NCI-H146 treated with DMSO at 0.1 percent for 48 hours (cell line): ENCODE results near the gene EPB41L2.
"Not testable (repeated sequence)": the region's sequence is repeated elsewhere in the genome, so short reads cannot be mapped to it uniquely, and the experiment has no call there.

Source experiments
- DNase-seq: peaks from one replicate; lab custom pipeline; 2025; ENCODE audit not compliant: unreplicated experiment; lab: John Stamatoyannopoulos, UW

The EPB41L2 gene

DNA sequence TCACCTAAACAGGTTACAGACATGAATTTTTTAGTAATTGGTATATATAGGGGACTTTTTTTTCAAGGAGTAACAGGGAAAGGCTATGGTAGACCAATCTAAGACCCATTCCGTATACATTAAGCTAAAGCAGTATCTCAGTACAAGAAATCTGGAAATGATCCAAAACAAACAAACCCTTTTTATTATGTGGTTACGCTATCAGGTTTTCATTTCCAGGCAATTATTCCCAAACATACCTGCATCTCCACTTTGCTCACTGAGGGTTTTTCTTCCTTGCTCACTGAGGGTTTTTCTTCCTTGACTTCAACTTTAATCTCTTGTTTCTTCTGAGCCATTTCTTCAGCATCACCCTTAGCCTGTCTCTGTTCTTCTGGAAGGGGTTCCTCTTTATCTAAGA, 107.3 kb downstream of the EPB41L2 start:
- peak; percentile 84 for DNase-seq

DNA sequence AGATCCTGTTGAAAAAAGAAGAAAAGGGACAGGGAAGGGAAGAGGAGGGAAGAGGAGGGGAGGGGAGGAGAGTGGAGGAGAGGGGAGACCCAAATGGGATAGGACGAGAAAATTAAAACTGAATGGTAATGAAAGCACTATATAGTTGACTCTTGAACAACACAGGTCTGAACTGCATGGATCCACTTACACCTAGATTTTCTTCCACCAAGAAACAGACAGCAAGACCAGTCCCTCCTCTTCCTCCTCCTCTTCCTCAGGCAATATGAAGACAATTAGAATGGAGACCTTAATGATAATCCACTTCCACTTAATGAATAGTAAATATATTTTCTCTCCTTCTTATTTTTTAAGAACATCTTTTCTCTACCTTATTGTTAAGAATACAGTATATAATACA, 113.5 kb downstream of the EPB41L2 start:
- DNase-seq = no peak

- DNase-seq = no peak
These were observed 115.6 kb downstream of the EPB41L2 start for GRCh38 chr6:130947464-130947863.

DNA sequence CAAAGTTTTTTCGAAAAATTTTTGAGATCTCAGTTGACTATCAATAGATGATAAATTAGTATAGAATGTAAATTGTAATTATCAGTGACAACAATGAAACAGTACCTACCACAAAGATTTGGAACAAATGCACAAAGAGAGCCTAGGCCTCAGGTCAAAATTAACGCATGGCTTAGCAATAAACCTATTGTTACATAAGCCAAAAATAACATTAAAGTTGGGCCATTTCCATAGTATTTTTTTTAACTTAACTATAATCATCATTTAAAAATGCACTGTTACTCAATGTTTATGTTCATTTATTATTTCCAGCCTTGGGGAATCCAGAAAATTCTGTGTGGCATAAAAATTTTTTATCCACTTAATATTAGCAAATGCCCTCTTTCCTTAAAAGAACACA, 117.0 kb downstream of the EPB41L2 start:
- DNase-seq = no peak

DNA sequence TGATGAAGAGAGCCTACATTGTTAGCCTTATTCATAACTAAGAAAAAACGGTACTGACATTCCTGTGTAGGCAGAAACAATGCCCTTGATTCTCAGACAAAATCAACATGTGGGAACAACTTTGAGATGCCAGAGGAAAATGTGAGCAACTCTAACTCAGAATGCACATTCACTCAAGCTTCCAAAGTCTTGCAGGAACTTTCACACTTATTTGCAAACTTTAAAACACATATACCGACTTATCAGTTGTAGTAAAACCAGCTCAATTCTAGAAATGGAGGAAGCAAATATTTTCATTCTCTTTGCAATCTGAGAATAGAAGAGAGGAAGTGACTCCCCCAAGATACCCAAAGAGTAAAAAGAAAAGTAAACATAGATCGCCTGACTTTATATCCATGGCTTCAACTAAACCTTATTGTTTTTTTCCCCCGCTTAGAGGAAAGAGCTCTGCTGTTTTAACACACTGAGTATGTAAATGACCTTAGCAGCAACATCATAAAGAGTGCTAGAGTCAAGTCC, 117.6 kb downstream of the EPB41L2 start:
- DNase-seq = no peak

GRCh38 chr6:130944486-130944885, 118.6 kb downstream of the EPB41L2 start:
- no peak for DNase-seq

GRCh38 chr6:130943738-130944137, 119.3 kb downstream of the EPB41L2 start:
- no peak for DNase-seq

GRCh38 chr6:130942752-130943151, 120.3 kb downstream of the EPB41L2 start:
- not testable (repeated sequence) for DNase-seq

DNA sequence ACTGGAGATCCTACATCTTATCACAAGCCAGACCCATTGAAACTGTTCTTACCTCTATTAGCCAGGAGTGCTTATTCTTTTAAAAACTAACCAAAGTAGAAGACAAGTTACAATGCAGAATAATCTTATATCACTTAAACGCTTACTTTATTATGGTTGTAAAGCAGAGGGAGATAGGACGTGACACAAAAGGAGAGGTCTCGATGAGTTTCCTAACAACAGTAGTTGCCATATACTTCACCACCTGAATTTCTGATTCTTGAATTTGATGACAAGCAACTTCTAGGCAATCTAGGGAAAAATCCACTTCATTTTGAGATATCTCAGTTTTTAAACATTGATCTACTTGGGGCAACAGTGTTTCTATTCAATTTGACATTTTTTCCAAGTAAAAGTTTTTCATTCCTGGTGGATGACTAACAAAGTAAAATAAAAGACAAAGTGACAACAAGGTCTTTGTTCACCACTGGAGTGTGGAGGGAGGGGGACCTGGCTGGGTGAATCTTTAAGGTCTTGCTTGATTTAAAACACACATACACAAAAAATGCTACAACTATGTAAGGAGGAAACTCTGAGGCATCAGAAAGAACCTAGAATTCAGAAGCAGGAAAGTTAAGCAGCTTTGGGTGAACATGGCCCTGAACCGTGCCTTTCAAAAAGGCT, 125.0 kb downstream of the EPB41L2 start:
- no peak for DNase-seq

DNA sequence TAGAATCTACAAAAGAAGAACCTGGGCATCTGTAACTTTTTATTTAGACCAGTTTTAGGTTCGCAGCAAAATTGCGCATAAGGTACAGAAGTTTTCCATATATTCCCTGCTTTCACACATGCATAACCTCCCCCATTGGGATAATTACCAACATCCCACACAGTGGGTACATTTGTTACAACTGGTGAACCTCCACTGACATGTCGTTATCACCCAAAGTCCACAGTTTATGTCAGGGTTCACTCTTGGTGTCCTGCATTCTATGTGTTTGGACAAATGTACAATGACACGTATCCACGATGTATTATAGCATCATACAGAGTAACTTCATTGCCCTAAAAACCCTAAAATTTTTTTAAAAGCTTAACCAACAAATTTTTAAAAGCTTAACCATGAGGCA, 126.1 kb downstream of the EPB41L2 start:
- DNase-seq = no peak

DNA sequence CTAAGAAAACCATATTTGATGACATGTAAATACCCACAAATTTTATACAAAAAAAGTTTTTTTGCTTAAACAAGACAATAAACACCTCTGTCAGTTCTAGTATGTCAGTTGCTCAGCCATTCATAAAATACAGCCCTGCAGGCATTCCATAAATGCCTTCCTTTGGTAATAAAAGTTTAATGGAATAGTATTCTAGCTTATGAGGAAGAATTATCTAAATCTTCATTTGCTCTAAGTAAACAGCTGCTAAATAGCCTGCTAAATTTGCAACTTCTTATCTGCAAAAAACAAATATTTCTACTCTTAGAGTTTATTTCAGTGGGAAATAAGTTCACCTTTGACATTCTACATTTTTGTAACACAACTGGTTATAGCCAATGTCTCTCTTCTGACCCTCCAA, 127.1 kb downstream of the EPB41L2 start:
- DNase-seq = no peak

DNA sequence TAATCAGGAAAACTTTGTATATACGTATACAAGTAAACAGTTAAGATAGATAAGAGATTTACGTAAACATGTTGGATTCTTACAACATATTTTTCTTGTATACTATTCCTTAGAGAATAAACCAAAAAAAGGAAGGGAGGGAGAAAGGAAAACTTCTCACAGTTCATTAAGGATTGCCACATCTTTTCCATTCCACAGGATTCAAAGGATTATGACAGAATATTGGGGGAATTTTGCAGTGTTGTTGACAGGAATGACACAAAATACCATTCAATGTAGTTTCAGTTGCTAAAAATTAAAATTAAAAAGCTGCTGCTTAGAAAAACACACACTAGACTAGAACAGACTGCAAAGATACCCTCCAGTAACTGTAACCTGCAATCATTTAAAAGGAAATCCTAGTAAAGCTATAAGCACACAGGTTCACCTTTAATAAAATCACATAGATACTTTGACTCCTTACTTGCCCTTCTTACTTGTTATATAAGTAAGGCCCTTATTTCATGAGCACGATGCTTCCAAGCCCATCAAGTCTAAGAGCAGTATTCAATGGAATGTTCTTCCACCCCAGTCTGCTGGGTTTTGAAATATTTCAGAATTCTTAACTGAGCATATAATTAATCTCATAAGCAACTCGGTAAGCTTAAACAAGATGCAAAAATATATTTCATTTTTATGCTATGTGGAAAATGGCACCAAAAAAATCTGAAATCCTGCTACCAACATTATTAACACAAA, 128.0 kb downstream of the EPB41L2 start:
- no peak for DNase-seq

DNA sequence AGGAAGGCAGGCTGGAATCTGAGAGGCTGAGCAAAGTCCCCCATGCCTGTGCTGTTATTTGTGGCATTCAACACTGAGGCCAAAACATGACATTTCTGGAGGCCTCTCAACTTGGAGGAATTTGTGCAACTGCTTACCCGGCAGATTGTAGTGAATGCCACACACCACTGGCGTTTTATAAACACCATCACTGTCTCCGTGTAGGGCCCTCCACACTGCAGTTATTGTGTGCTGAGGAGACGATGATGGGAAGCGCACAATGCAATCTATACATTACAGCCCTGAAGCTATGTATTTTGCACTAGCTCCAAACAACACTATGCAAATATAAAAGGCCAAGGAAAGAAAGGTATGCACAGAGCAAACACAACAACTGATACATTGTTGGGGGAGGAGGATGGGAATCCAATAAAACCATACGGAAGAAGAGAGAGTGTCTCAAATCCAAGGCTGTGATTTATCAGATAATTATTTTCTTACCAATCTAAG, 129.3 kb downstream of the EPB41L2 start:
- peak; percentile 19 for DNase-seq

GRCh38 chr6:130932921-130933320, 130.1 kb downstream of the EPB41L2 start:
- no peak for DNase-seq

DNA sequence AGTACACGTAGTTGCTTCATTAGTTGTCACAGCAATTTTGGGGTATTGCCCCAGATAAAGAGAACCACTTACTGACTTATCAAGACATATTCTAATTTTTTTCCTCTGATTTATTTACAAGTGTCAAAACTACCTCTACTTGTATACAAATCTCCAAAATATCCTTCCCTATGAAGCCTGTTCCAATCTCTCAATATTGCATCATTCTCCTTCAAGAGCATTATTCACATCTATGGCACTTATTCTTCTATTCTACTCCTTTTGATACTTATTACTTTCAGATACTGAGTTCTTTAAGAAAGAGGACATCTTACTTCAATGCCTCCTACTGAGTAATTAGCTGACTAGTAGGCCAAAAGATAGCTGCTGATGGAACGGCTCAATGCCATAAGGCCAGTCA, 130.6 kb downstream of the EPB41L2 start:
- no peak for DNase-seq

- no peak for DNase-seq
These were observed 131.4 kb downstream of the EPB41L2 start for GRCh38 chr6:130931683-130932082.

DNA sequence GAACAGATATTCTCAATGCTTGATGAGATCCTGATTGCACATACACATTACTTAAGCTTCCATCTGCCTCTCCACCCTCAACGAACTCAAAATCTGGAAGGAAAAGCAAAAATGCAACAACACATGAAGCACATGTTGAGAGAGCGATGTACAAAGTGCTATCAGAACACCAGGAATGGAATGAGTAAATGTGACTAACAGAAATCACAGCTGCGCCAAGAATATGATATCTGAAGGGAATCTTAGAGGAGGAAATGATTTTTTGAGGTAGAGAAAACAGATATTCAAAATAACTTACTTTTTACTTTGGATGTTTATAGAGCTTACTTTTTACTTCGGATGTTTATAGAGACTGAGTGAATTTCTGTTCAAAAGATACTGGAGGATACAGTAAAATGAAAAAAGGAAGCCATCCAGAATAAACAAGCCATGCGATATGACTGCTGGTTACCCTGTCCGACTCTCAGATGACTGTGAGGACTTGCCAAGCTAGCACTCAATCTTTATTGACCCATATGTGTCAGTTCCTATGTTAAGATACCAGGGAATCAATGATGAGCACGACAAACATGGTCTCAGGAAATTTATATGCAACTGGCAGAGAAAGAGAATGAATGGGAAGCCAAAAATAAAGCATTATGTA, 133.9 kb downstream of the EPB41L2 start:
- DNase-seq = no peak

DNA sequence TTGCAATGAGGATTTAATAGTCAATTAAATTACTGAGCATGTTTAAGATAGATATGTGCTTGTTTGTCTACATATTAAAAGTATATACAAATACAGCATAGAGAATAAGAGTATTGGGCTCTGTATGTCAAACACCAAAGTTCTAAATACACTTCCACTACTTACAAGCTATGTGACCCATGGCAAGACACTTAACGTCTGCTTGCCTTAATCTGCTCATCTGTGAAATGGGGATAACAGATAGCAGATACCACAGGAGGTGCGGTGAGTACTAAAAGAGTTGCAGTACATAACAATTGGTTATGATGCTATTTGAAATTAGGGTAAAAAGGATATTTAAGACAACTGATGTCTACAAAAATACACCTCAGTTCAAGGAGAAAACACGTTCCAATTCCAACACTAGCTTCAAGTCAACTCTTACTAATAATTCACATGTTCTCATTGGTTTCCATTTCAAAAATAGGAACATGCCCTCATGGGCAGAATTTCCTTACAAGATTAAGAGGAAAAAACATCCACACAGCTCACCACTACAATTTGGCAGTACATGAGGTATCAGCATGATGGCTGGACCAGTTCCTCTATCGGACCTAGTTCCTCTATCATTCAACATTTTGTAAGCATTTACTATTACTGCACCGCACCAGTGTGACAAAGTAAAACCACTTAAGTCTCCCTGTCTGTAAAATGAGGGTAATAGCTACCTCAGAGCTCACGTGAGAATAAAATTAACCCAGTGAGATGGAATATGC, 134.7 kb downstream of the EPB41L2 start:
- DNase-seq = no peak

- peak; percentile 95 for DNase-seq
These were observed 135.7 kb downstream of the EPB41L2 start for GRCh38 chr6:130927305-130927704.

DNA sequence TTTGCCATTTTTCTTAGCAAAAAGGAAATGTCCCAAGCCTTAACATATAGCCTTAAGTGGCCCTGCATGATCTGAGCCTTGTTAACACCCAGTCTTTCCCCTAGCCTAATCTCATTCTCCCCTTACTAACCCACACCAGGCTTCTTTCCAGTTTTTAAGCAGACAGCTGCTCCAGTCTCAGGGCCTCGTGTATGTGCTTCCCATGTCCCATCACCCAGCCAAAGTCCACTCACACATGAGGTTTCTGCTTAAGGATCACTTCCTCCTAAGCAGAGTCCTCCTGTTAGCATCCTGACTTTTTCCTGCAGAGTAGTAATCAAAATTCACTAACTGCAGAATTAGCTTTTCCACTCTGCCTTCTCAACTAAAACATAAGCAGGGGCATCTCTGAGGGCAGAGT, 139.7 kb downstream of the EPB41L2 start:
- DNase-seq = no peak

- DNase-seq = no peak
These were observed 140.1 kb downstream of the EPB41L2 start for GRCh38 chr6:130922922-130923321.
